H9 (cell line): Measurements from ENCODE around the gene MYOM1. TPM values are rescaled to one million over a fixed set of nuclear protein-coding genes. Genes with fewer than 3 reads are reported as not detected.

Experiments
- DNase-seq: peaks from one replicate; pipeline ENCODE4 v3.0.0-alpha.2; 2017
- H2AFZ ChIP-seq: one replicate; pipeline ENCODE4 v1.6.1; 2013; ENCODE audit warnings: mild to moderate bottlenecking, low read length, control low read depth, moderate library complexity
- H2AK5ac ChIP-seq: 2 replicates; pipeline ENCODE4 v1.6.1; 2013; ENCODE audit warnings: low read length, control low read depth, mixed read lengths; ENCODE audit not compliant: insufficient read length
- H2BK120ac ChIP-seq: one replicate; pipeline ENCODE4 v1.6.1; 2013; ENCODE audit warnings: low read depth, mild to moderate bottlenecking, low read length, control low read depth, inconsistent platforms; ENCODE audit not compliant: poor library complexity, severe bottlenecking
- H2BK12ac ChIP-seq: 2 replicates; pipeline ENCODE4 v1.6.1; 2013; ENCODE audit warnings: low read length, control low read depth, mixed read lengths, low read depth; ENCODE audit not compliant: insufficient read length
- H2BK15ac ChIP-seq: 2 replicates; pipeline ENCODE4 v1.6.1; 2013; ENCODE audit warnings: low read depth, low read length, control low read depth
- H2BK20ac ChIP-seq: one replicate; pipeline ENCODE4 v1.6.1; 2013; ENCODE audit warnings: low read depth, mild to moderate bottlenecking, low read length, control low read depth, inconsistent platforms; ENCODE audit not compliant: poor library complexity, severe bottlenecking
- H2BK5ac ChIP-seq: 2 replicates; pipeline ENCODE4 v1.6.1; 2013; ENCODE audit warnings: low read length, control low read depth, mixed read lengths; ENCODE audit not compliant: insufficient read length
- H3K14ac ChIP-seq: 2 replicates; pipeline ENCODE4 v1.6.1; 2013; ENCODE audit warnings: low read length, control low read depth; ENCODE audit not compliant: insufficient read depth
- H3K18ac ChIP-seq: 2 replicates; pipeline ENCODE4 v1.6.1; 2013; ENCODE audit warnings: low read depth, mild to moderate bottlenecking, mixed read lengths, low read length, control low read depth; ENCODE audit not compliant: insufficient read length
- H3K23ac ChIP-seq: 2 replicates; pipeline ENCODE4 v1.6.1; 2013; ENCODE audit warnings: low read length, control low read depth, mixed read lengths, low read depth; ENCODE audit not compliant: insufficient read length
- H3K23me2 ChIP-seq: 2 replicates; pipeline ENCODE4 v1.6.1; 2013; ENCODE audit warnings: low read depth, mild to moderate bottlenecking, mixed read lengths, low read length, control low read depth; ENCODE audit not compliant: insufficient read length, poor library complexity, severe bottlenecking
- H3K27ac ChIP-seq: 2 replicates; pipeline ENCODE4 v1.5.1; 2013; ENCODE audit warnings: low read length, control low read depth, mixed read lengths, low read depth; ENCODE audit not compliant: insufficient read length
- H3K27me3 ChIP-seq: 2 replicates; pipeline ENCODE4 v1.6.1; 2013; ENCODE audit warnings: low read length, control low read depth, inconsistent platforms; ENCODE audit not compliant: insufficient read depth
- H3K4ac ChIP-seq: 2 replicates; pipeline ENCODE4 v1.6.1; 2013; ENCODE audit warnings: low read depth, mild to moderate bottlenecking, control low read depth, inconsistent platforms, low read length, moderate library complexity
- H3K4me1 ChIP-seq: 2 replicates; pipeline ENCODE4 v1.6.1; 2013; ENCODE audit warnings: low read length, control low read depth, inconsistent platforms; ENCODE audit not compliant: insufficient read depth
- H3K4me2 ChIP-seq: 2 replicates; pipeline ENCODE4 v1.6.1; 2013; ENCODE audit warnings: low read length, control low read depth, mixed read lengths; ENCODE audit not compliant: insufficient read length, insufficient read depth
- H3K56ac ChIP-seq: 2 replicates; pipeline ENCODE4 v1.6.1; 2013; ENCODE audit warnings: low read depth, mild to moderate bottlenecking, mixed read lengths, low read length, control low read depth; ENCODE audit not compliant: insufficient read length
- H3K79me1 ChIP-seq: 2 replicates; pipeline ENCODE4 v1.6.1; 2013; ENCODE audit warnings: low read depth, mild to moderate bottlenecking, moderate library complexity, low read length, control low read depth, inconsistent platforms; ENCODE audit not compliant: insufficient read depth, poor library complexity, severe bottlenecking
- H3K79me2 ChIP-seq: 2 replicates; pipeline ENCODE4 v1.6.1; 2013; ENCODE audit warnings: low read length, control low read depth, inconsistent platforms; ENCODE audit not compliant: insufficient read depth
- H3K9ac ChIP-seq: 2 replicates; pipeline ENCODE4 v1.6.1; 2013; ENCODE audit warnings: low read length, control low read depth, mixed read lengths; ENCODE audit not compliant: insufficient read length; ENCODE audit errors: extremely low read depth
- H3K9me3 ChIP-seq: one replicate; pipeline ENCODE4 v1.6.1; 2013; ENCODE audit warnings: low read depth, low read length, inconsistent platforms; ENCODE audit not compliant: control insufficient read depth
- H3T11ph ChIP-seq: one replicate; pipeline ENCODE4 v1.6.1; 2013; ENCODE audit warnings: mild to moderate bottlenecking, low read length, control low read depth, inconsistent platforms
- H4K20me1 ChIP-seq: one replicate; pipeline ENCODE4 v1.6.1; 2013; ENCODE audit not compliant: control insufficient read depth, insufficient read length, insufficient read depth
- H4K5ac ChIP-seq: 2 replicates; pipeline ENCODE4 v1.6.1; 2013; ENCODE audit warnings: low read depth, mild to moderate bottlenecking, mixed read lengths, low read length, control low read depth; ENCODE audit not compliant: insufficient read length
- H4K8ac ChIP-seq: replicated peaks from 2 replicates; pipeline ENCODE4 v1.6.1; 2013; ENCODE audit warnings: low read length, control low read depth, mixed read lengths, low read depth; ENCODE audit not compliant: insufficient read length
- H4K91ac ChIP-seq: 2 replicates; pipeline ENCODE4 v1.6.1; 2013; ENCODE audit warnings: low read depth, mild to moderate bottlenecking, moderate library complexity, mixed read lengths, low read length, control low read depth; ENCODE audit not compliant: insufficient read length
- H3K27ac Mint-ChIP-seq, 3 experiments: 2 replicates in 2 of 3; 3 replicates in 1 of 3; pipeline ENCODE4 v1.8.0; 2020 to 2021; ENCODE audit warnings: mixed read lengths in 3 of 3, mild to moderate bottlenecking in 1 of 3, moderate library complexity in 1 of 3
- H3K27me3 Mint-ChIP-seq: 2 replicates; pipeline ENCODE4 v1.8.0; 2021; ENCODE audit warnings: low read depth, mild to moderate bottlenecking, moderate library complexity, mixed read lengths
- H3K36me3 Mint-ChIP-seq, 3 experiments: 2 replicates in 2 of 3; 3 replicates in 1 of 3; pipeline ENCODE4 v1.8.0; 2020 to 2021; ENCODE audit warnings: low read depth in 3 of 3, mixed read lengths in 3 of 3; ENCODE audit not compliant: insufficient read depth in 1 of 3
- H3K4me1 Mint-ChIP-seq, 2 experiments: 2 replicates each; pipeline ENCODE4 v1.8.0; 2020; ENCODE audit warnings: mixed read lengths in 2 of 2
- H3K4me3 Mint-ChIP-seq, 2 experiments: 2 replicates in 1 of 2; 3 replicates in 1 of 2; pipeline ENCODE4 v1.8.0; 2020 to 2021; ENCODE audit warnings: mild to moderate bottlenecking in 2 of 2, mixed read lengths in 2 of 2, moderate library complexity in 1 of 2
- H3K9me3 Mint-ChIP-seq, 2 experiments: 2 replicates in 1 of 2; 3 replicates in 1 of 2; pipeline ENCODE4 v1.8.0; 2020; ENCODE audit warnings: mild to moderate bottlenecking in 2 of 2, mixed read lengths in 2 of 2, moderate library complexity in 1 of 2
- CTCF ChIP-seq: fragments of 200-600 bp; sonication (generic); conservative IDR thresholded peaks from 3 replicates; pipeline ENCODE4 v1.8.0; 2021; ENCODE audit warnings: antibody characterized with exemption, mild to moderate bottlenecking
- WGBS: extraction: QIAGEN DNeasy Blood & Tissue Kit; methylation state at CpG from one replicate; pipeline ENCODE4 v1.1.7; 2013; ENCODE audit warnings: missing lambda C conversion rate, low lambda C conversion rate, mixed read lengths; ENCODE audit not compliant: insufficient read length; ENCODE audit errors: extremely low coverage; 5-methylcytosine and 5-hydroxymethylcytosine counted together
- total RNA-seq: library from RNA; stranded (reverse); gene quantifications from 2 replicates; pipeline ENCODE4 v1.2.1, GENCODE V29; 2021

Gene MYOM1
- total RNA-seq, 1 experiment from 2014 or later, result 0.17 TPM

- peaks cover under 1% of the 10 kb centered on the region for H3K27me3 Mint-ChIP-seq
- H3K9me3 Mint-ChIP-seq, result no peaks in the 10 kb centered on the region
- H3K79me1 ChIP-seq, result no peaks in the 10 kb centered on the region
- no peak overlapping the region for H2BK120ac ChIP-seq
- H2BK15ac ChIP-seq, result no peak overlapping the region
- H3K36me3 Mint-ChIP-seq, result no peaks in the 10 kb centered on the region
- no peaks in the 10 kb centered on the region for H3K79me2 ChIP-seq
- no peak overlapping the region for H2AK5ac ChIP-seq
- no peak for TF ChIP-seq CTCF
- H3K9me3 ChIP-seq, result no peaks in the 10 kb centered on the region
- no peak overlapping the region for H2BK20ac ChIP-seq
- no peak overlapping the region for H3K4me3 Mint-ChIP-seq
- WGBS, result no CpG with 5 or more reads among the region's 4 CpGs
- peak overlapping the region in 1 of 3 experiments; percentile 78; a peak in 2 of 7 replicates for H3K27ac Mint-ChIP-seq
- no peak overlapping the region for H3K4me2 ChIP-seq
- H3K14ac ChIP-seq, result no peak overlapping the region
- H3K27ac ChIP-seq, result no peak overlapping the region
- H3T11ph ChIP-seq, result no peak overlapping the region
- no peak for DNase-seq
- H4K5ac ChIP-seq, result no peak overlapping the region
- no peak overlapping the region for H3K9ac ChIP-seq
- no peak overlapping the region for H3K23ac ChIP-seq
- H4K20me1 ChIP-seq, result no peaks in the 10 kb centered on the region
- H3K23me2 ChIP-seq, result no peaks in the 10 kb centered on the region
- 0 out of 2 replicates have a peak, but pooled peaks cover 3% of the 10 kb centered on the region for H3K4me1 ChIP-seq
- no peak overlapping the region for H3K56ac ChIP-seq
- no peak overlapping the region for H2BK5ac ChIP-seq
- H3K4ac ChIP-seq, result no peak overlapping the region
- no peak overlapping the region for H2BK12ac ChIP-seq
- H3K27me3 ChIP-seq, result no peaks in the 10 kb centered on the region
- H3K4me1 Mint-ChIP-seq, result peaks cover 20 to 22% of the 10 kb centered on the region in 2 experiments
- no peak overlapping the region for H3K18ac ChIP-seq
- H4K91ac ChIP-seq, result no peak overlapping the region
- H2AFZ ChIP-seq, result no peak overlapping the region
- H4K8ac ChIP-seq, result no peak overlapping the region
Measured at GRCh38 chr18:3117493-3118192, 102.1 kb downstream of the MYOM1 start.
